Epithelial cell of esophagus (primary cell): ENCODE measurements around the gene ELOA.
"Not testable (repeated sequence)": the region's sequence is repeated elsewhere in the genome, so short reads cannot be mapped to it uniquely, and the experiment has no call there.

Experiments
- DNase-seq: peaks from one replicate; pipeline ENCODE4 v3.0.0; 2010; ENCODE audit warnings: low read depth
- H3K4me3 ChIP-seq: 2 replicates; pipeline ENCODE4 v1.5.1; 2011; ENCODE audit warnings: mild to moderate bottlenecking, low read length, control low read depth
- CTCF ChIP-seq: IDR thresholded peaks from 2 replicates; pipeline ENCODE4 v1.5.1; 2011; ENCODE audit warnings: low read depth, mild to moderate bottlenecking, low read length, control low read depth, inconsistent platforms; ENCODE audit not compliant: insufficient read depth; ENCODE audit errors: missing control alignments

Gene ELOA

GRCh38 chr1:23793018-23793781 is 49.9 kb downstream of the ELOA start:
- no peak overlapping the region for H3K4me3 ChIP-seq
- peak; percentile 59 for DNase-seq
- TF ChIP-seq CTCF = no peak

GRCh38 chr1:23793861-23794731 is 50.8 kb downstream of the ELOA start:
- no peak for DNase-seq
- H3K4me3 ChIP-seq = no peak overlapping the region
- no peak for TF ChIP-seq CTCF

GRCh38 chr1:23794732-23795182 is 51.5 kb downstream of the ELOA start:
- not testable (repeated sequence) for DNase-seq, H3K4me3 ChIP-seq

- no peak overlapping the region for H3K4me3 ChIP-seq
- TF ChIP-seq CTCF = no peak
- no peak for DNase-seq
These were observed 52.6 kb downstream of the ELOA start for GRCh38 chr1:23795676-23796465.

GRCh38 chr1:23796466-23797271 is 53.4 kb downstream of the ELOA start:
- DNase-seq = no peak
- TF ChIP-seq CTCF = no peak
- H3K4me3 ChIP-seq = no peak overlapping the region

- no peak for DNase-seq
- H3K4me3 ChIP-seq = no peak overlapping the region
- no peak for TF ChIP-seq CTCF
These were observed 54.5 kb downstream of the ELOA start for GRCh38 chr1:23797478-23798448.
